Thyroid gland (tissue), 4 donors: ENCODE measurements around the gene ZNF511.

Experiments
- CTCF ChIP-seq, 6 experiments: fragments of 200-600 bp in 3 of 6; fragments of 450-650 bp in 3 of 6; sonication (generic) in 3 of 6; IDR thresholded peaks; one replicate each; pipeline ENCODE4 v1.5.1; 2016 to 2019; ENCODE audit warnings: antibody characterized with exemption in 6 of 6, mild to moderate bottlenecking in 2 of 6, inconsistent platforms in 1 of 6, moderate library complexity in 1 of 6
- POLR2A ChIP-seq, 2 donors: fragments of 450-650 bp; IDR thresholded peaks; one replicate each; pipeline ENCODE4 v1.6.1; 2017; ENCODE audit warnings: antibody characterized with exemption in 2 of 2, mild to moderate bottlenecking in 2 of 2, moderate library complexity in 1 of 2

GRCh38 chr10:133280391-133281059 lies 28.2 kb upstream of the ZNF511 start:
- TF ChIP-seq CTCF (IDR thresholded peaks at IDR 0.05) (no peak), POLR2A (IDR thresholded peaks at IDR 0.05) (no peak)
